GM19438 (cell line): Measurements from ENCODE around the gene LSM3.

Experiments
- ATAC-seq: cut with Tn5 transposase; IDR thresholded peaks from one replicate; pipeline ENCODE4 v1.9.1; 2021; ENCODE audit warnings: low read depth; ENCODE audit not compliant: unreplicated experiment

Gene LSM3

GRCh38 chr3:14178247-14179113 is at the start of gene LSM3, which contains the start of gene XPC:
Gene LSM3, plus strand, starts transcription at chr3:14178817. Its CDS starts 44 bp downstream, at chr3:14178861.
Gene XPC, minus strand, starts transcription at chr3:14178601. Its CDS starts 33 bp downstream, at chr3:14178568.
- ATAC-seq = peak; percentile 88

GRCh38 chr3:14129296-14129695 is 49.3 kb upstream of the LSM3 start:
- no peak for ATAC-seq

GRCh38 chr3:14130230-14130629 is 48.4 kb upstream of the LSM3 start:
- no peak for ATAC-seq

GRCh38 chr3:14130707-14131106 is 47.9 kb upstream of the LSM3 start:
- no peak for ATAC-seq

- no peak for ATAC-seq
Observed at GRCh38 chr3:14131134-14131533, 47.5 kb upstream of the LSM3 start.

- ATAC-seq = no peak
Observed at GRCh38 chr3:14132120-14132519, 46.5 kb upstream of the LSM3 start.

- no peak for ATAC-seq
Observed at GRCh38 chr3:14132689-14133088, 45.9 kb upstream of the LSM3 start.

GRCh38 chr3:14133188-14133800 is 45.3 kb upstream of the LSM3 start:
- no peak for ATAC-seq

- ATAC-seq = no peak
Observed at GRCh38 chr3:14133876-14134275, 44.7 kb upstream of the LSM3 start.

- ATAC-seq = no peak
Observed at GRCh38 chr3:14134291-14134690, 44.3 kb upstream of the LSM3 start.

GRCh38 chr3:14135581-14135980 is 43.0 kb upstream of the LSM3 start:
- ATAC-seq = no peak

GRCh38 chr3:14137004-14137403 is 41.6 kb upstream of the LSM3 start:
- ATAC-seq = no peak

GRCh38 chr3:14137445-14137844 is 41.2 kb upstream of the LSM3 start:
- ATAC-seq = no peak

- no peak for ATAC-seq
Observed at GRCh38 chr3:14138109-14138877, 40.3 kb upstream of the LSM3 start.

- ATAC-seq = no peak
Observed at GRCh38 chr3:14138878-14139655, 39.5 kb upstream of the LSM3 start.

- ATAC-seq = no peak
Observed at GRCh38 chr3:14139771-14140170, 38.8 kb upstream of the LSM3 start.

- ATAC-seq = no peak
Observed at GRCh38 chr3:14140668-14141067, 37.9 kb upstream of the LSM3 start.

GRCh38 chr3:14141144-14141543 is 37.5 kb upstream of the LSM3 start:
- ATAC-seq = no peak

- no peak for ATAC-seq
Observed at GRCh38 chr3:14141602-14142341, 36.8 kb upstream of the LSM3 start.
